B cell (primary cell): Measurements from ENCODE around the gene MUC6. TPM values are rescaled to one million over a fixed set of nuclear protein-coding genes. Genes with fewer than 3 reads are reported as not detected.

Experiments
- ATAC-seq: fragments of 200-7000 bp; cut with Tn5 transposase; one replicate; pipeline ENCODE4 v1.10.0; 2021; ENCODE audit warnings: low read depth, mild to moderate bottlenecking, moderate number of reproducible peaks, moderate library complexity
- CTCF ChIA-PET: fragments of 350-600 bp; sonication (Branson Sonifier 250); formaldehyde crosslinking; loops from one replicate; lab custom pipeline; 2021; ENCODE audit warnings: antibody characterized with exemption, inconsistent platforms; lab: Charles Lee
- POLR2A ChIA-PET: fragments of 350-600 bp; sonication (Branson Sonifier 250); formaldehyde crosslinking; loops from one replicate; lab custom pipeline; 2021; ENCODE audit warnings: antibody characterized with exemption; lab: Charles Lee
- DNase-seq: peaks from one replicate; pipeline ENCODE4 v3.0.0; 2013
- H2AFZ ChIP-seq: 2 replicates; pipeline ENCODE4 v1.6.1; 2012; ENCODE audit warnings: mild to moderate bottlenecking, low read depth, low read length; ENCODE audit not compliant: insufficient read depth, poor library complexity, severe bottlenecking
- H3K27ac ChIP-seq, 2 donors: 1 replicate in 1 of 2; 2 replicates in 1 of 2; pipeline ENCODE4 v1.5.1; 2012 to 2013; ENCODE audit warnings: low read length in 2 of 2, mild to moderate bottlenecking in 2 of 2, moderate library complexity in 1 of 2
- H3K27me3 ChIP-seq, 4 experiments: fragments of 200-600 bp in 1 of 4; sonication (generic) in 1 of 4; replicated peaks in 1 of 4; 1 replicate in 2 of 4; 2 replicates in 2 of 4; pipeline versions ENCODE4 v1.6.1 to v1.7.0; 2013 to 2016; ENCODE audit warnings: low read length in 3 of 4, mild to moderate bottlenecking in 2 of 4, mixed read lengths in 1 of 4, moderate library complexity in 1 of 4; ENCODE audit not compliant: insufficient read depth in 4 of 4, control insufficient read depth in 3 of 4; ENCODE audit errors: control extremely low read depth in 1 of 4
- H3K36me3 ChIP-seq, 2 experiments: replicated peaks in 1 of 2; 1 replicate in 1 of 2; 2 replicates in 1 of 2; pipeline versions ENCODE4 v1.6.1 to v1.7.1; 2013; ENCODE audit warnings: low read length in 1 of 2; ENCODE audit not compliant: insufficient read depth in 2 of 2, control insufficient read depth in 1 of 2; ENCODE audit errors: control extremely low read depth in 1 of 2, extremely low read depth in 1 of 2
- H3K4me1 ChIP-seq, 2 donors: fragments of 200-600 bp in 1 of 2; sonication (generic) in 1 of 2; 1 replicate in 1 of 2; 2 replicates in 1 of 2; pipeline versions ENCODE4 v1.5.1 to v1.6.1; 2013 to 2017; ENCODE audit warnings: low read length in 2 of 2; ENCODE audit not compliant: control insufficient read depth in 2 of 2, insufficient read depth in 2 of 2
- H3K4me2 ChIP-seq: replicated peaks from 2 replicates; pipeline ENCODE3; 2012; ENCODE audit warnings: mild to moderate bottlenecking, low read depth, low read length; ENCODE audit not compliant: poor library complexity, severe bottlenecking
- H3K4me3 ChIP-seq, 5 experiments: fragments of 200-600 bp in 1 of 5; sonication (generic) in 1 of 5; 1 replicate in 3 of 5; 2 replicates in 2 of 5; pipeline versions ENCODE4 v1.5.1 to v1.7.0; 2011 to 2016; ENCODE audit warnings: low read length in 4 of 5, mild to moderate bottlenecking in 4 of 5, low read depth in 2 of 5, control low read depth in 1 of 5, moderate library complexity in 1 of 5; ENCODE audit not compliant: insufficient read depth in 1 of 5; ENCODE audit errors: control extremely low read depth in 1 of 5, extremely low read depth in 1 of 5
- H3K79me2 ChIP-seq: fragments of 200-600 bp; sonication (generic); one replicate; pipeline ENCODE4 v1.6.0; 2016; ENCODE audit warnings: low read length; ENCODE audit not compliant: control insufficient read depth, insufficient read depth
- H3K9ac ChIP-seq: fragments of 200-600 bp; sonication (generic); 2 replicates; pipeline ENCODE4 v1.6.1; 2017; ENCODE audit warnings: mild to moderate bottlenecking, low read length, moderate library complexity
- H3K9me3 ChIP-seq, 3 donors: one replicate each; pipeline versions ENCODE4 v1.6.1 to v1.7.1; 2013; ENCODE audit warnings: low read length in 2 of 3; ENCODE audit not compliant: control insufficient read depth in 2 of 3, insufficient read depth in 1 of 3; ENCODE audit errors: control extremely low read depth in 1 of 3
- H4K20me1 ChIP-seq: 2 replicates; pipeline ENCODE4 v1.6.0; 2012; ENCODE audit warnings: mild to moderate bottlenecking, low read length; ENCODE audit not compliant: insufficient read depth, control insufficient read depth, poor library complexity, severe bottlenecking
- H3K27ac Mint-ChIP-seq: one replicate; pipeline ENCODE4 v1.8.0; 2021; ENCODE audit warnings: mixed read lengths
- H3K27me3 Mint-ChIP-seq: one replicate; pipeline ENCODE4 v1.8.0; 2021; ENCODE audit warnings: mixed read lengths
- H3K4me1 Mint-ChIP-seq: one replicate; pipeline ENCODE4 v1.8.0; 2021; ENCODE audit warnings: mixed read lengths
- H3K4me3 Mint-ChIP-seq: one replicate; pipeline ENCODE4 v1.8.0; 2021; ENCODE audit warnings: mixed read lengths
- H3K9me3 Mint-ChIP-seq: one replicate; pipeline ENCODE4 v1.8.0; 2022; ENCODE audit warnings: mixed read lengths; ENCODE audit not compliant: insufficient read depth
- CTCF ChIP-seq: fragments of 200-600 bp; IDR thresholded peaks from one replicate; pipeline ENCODE4 v1.8.0; 2022; ENCODE audit warnings: antibody characterized with exemption, mild to moderate bottlenecking
- EZH2 ChIP-seq: IDR thresholded peaks from 2 replicates; pipeline ENCODE4 v1.6.1; 2012; ENCODE audit warnings: borderline replicate concordance, low read depth, mild to moderate bottlenecking, moderate library complexity, low read length; ENCODE audit not compliant: insufficient read depth, poor library complexity, severe bottlenecking
- WGBS: methylation state at CpG from one replicate; pipeline ENCODE4 v1.1.5; 2013; ENCODE audit warnings: missing lambda C conversion rate; ENCODE audit not compliant: insufficient coverage; 5-methylcytosine and 5-hydroxymethylcytosine counted together
- intact Hi-C: fragments of 100-400 bp; cut with micrococcal nuclease; formaldehyde crosslinking; loops from one replicate; pipeline ENCODE4 v1.10.0; 2022
- polyA plus RNA-seq: library from polyadenylated mRNA; depleted of rRNA; stranded (reverse); fragments of >200 nt; gene quantifications from 2 replicates; pipeline ENCODE4 v1.2.3, GENCODE V29; 2012
- total RNA-seq, 2 donors: library from RNA; stranded (reverse); fragments of 120-200 nt in 1 of 2; gene quantifications; 1 replicate in 1 of 2; 2 replicates in 1 of 2; pipeline versions ENCODE4 v1.2.3 to v1.2.4, GENCODE V29; 2013 to 2022

Gene MUC6
- total and polyA plus RNA-seq, 2 donors (not counting 1 experiment from before 2014, with no cell fraction given) = not detected

GRCh38 chr11:1076061-1076665 lies 39.6 kb upstream of the MUC6 start:
- H3K27me3 ChIP-seq = peaks cover 0 to 2% (median under 1%) of the 10 kb centered on the region in 4 experiments
- H3K27ac ChIP-seq = no peak overlapping the region
- TF ChIP-seq EZH2 = no peak
- TF ChIP-seq CTCF = no peak
- ChIA-PET POLR2A (no interaction called here), CTCF (no interaction called here)
- H3K9me3 ChIP-seq = no peaks in the 10 kb centered on the region
- H3K4me1 ChIP-seq = no peaks in the 10 kb centered on the region
- H3K79me2 ChIP-seq = no peaks in the 10 kb centered on the region
- no peak overlapping the region for H2AFZ ChIP-seq
- Mint-ChIP-seq H3K9me3 (no peaks in the 10 kb centered on the region), H3K27ac (no peak overlapping the region), H3K4me1 (no peaks in the 10 kb centered on the region), H3K4me3 (no peak overlapping the region), H3K27me3 (no peaks in the 10 kb centered on the region)
- H3K4me2 ChIP-seq = no peak overlapping the region
- ATAC-seq (no peak), DNase-seq (no peak)
- intact Hi-C loops = no loop called here
- H3K36me3 ChIP-seq = no peaks in the 10 kb centered on the region
- 84% methylated on average over 8 of the region's 18 CpGs for WGBS
- H3K9ac ChIP-seq = no peak overlapping the region
- H3K4me3 ChIP-seq = no peak overlapping the region
- H4K20me1 ChIP-seq = no peaks in the 10 kb centered on the region

- Histone ChIP-seq H3K4me2 (no peak overlapping the region), H3K4me3 (no peak overlapping the region), H2AFZ (no peak overlapping the region), H3K27ac (no peak overlapping the region), H3K9me3 (no peaks in the 10 kb centered on the region), H3K27me3 (peaks cover 0 to 2% (median under 1%) of the 10 kb centered on the region in 4 experiments), H3K36me3 (no peaks in the 10 kb centered on the region), H4K20me1 (no peaks in the 10 kb centered on the region), H3K9ac (no peak overlapping the region), H3K79me2 (no peaks in the 10 kb centered on the region), H3K4me1 (no peaks in the 10 kb centered on the region)
- no peak for DNase-seq
- H3K4me3 Mint-ChIP-seq = no peak overlapping the region
- TF ChIP-seq EZH2 = no peak
- no peak for TF ChIP-seq CTCF
- ATAC-seq = no peak
- CTCF ChIA-PET = no interaction called here
- H3K27me3 Mint-ChIP-seq = no peaks in the 10 kb centered on the region
- POLR2A ChIA-PET = no interaction called here
- no peaks in the 10 kb centered on the region for H3K9me3 Mint-ChIP-seq
- H3K27ac Mint-ChIP-seq = no peak overlapping the region
- WGBS = 92% methylated on average over 28 of the region's 28 CpGs
- intact Hi-C loops = no loop called here
- H3K4me1 Mint-ChIP-seq = no peaks in the 10 kb centered on the region
These were observed 38.9 kb upstream of the MUC6 start for GRCh38 chr11:1075341-1075911.
